ENCODE results near the gene IL34.
"Not testable (repeated sequence)": the region's sequence is repeated elsewhere in the genome, so short reads cannot be mapped to it uniquely, and the experiment has no call there.

The IL34 gene

DNA sequence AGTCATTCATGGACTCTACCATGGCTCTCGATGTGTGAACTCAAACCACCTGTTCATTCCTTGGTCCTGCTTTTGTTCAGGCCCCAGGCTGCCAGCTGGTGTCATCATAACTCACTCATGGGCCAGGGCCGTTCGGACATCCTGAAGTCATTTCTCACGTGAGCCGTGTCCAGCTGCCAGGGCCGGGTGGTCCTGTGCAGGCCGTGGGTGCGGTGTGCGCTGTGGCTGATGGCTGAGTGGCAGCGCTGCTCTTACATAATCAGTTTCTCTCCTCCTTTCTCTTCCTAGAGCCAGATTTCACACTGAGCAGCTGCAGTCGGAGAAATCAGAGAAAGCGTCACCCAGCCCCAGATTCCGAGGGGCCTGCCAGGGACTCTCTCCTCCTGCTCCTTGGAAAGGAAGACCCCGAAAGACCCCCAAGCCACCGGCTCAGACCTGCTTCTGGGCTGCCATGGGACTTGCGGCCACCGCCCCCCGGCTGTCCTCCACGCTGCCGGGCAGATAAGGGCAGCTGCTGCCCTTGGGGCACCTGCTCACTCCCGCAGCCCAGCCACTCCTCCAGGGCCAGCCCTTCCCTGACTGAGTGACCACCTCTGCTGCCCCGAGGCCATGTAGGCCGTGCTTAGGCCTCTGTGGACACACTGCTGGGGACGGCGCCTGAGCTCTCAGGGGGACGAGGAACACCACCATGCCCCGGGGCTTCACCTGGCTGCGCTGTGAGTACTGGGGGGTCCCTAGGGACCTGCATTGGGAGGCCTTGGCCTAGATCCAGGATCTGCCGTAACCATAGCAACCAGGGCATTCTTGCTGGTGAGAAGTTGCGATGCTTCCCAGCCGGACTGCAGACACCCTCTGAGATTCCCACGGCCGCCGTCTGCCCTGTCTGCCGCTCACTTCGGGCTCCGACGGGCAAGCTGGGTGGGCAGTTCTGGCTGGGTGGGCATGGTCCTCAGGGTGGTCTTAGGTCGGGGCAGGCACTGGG lies at the start of gene IL34:
TSS of gene IL34 (plus strand) at position 300 of the 982 bp plus-strand sequence. CDS start at position 689, 389 bp downstream.
- no peak for DNase-seq

DNA sequence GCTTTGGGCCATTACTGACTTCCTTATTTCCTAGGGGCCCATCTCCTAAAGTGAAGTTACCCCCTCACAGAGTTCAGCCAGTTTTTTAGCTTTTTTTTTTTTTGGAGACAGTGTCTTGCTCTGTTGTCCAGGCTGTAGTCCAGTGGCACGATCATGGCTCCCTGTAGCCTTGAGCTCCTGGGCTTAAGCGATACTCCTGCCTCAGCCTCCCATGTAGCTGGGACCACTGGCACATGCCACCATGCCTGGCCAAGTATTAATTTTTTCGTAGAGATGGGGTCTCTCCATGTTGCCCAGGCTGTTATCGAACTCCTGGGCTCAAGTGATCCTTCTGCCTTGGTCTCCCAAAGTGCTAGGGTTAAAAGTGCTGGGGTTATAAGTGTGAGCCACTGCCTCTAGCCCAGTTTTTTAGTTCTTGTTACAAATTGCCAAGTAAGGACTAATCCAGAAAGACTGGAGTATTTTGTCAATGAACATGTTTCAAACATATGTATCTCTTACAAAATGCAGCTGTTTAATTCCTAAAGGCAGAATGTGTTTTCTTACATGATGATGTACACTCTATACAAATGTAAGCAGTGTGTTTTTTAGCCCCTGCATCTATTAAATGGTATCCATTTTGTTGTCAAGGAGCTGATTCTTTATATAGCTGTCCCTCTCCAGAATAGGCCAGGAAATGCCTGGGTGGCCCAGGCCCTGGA lies 49.1 kb upstream of the IL34 start:
- no peak for DNase-seq

GRCh38 chr16:70598937-70599503 lies 47.3 kb upstream of the IL34 start:
- no peak for DNase-seq

DNA sequence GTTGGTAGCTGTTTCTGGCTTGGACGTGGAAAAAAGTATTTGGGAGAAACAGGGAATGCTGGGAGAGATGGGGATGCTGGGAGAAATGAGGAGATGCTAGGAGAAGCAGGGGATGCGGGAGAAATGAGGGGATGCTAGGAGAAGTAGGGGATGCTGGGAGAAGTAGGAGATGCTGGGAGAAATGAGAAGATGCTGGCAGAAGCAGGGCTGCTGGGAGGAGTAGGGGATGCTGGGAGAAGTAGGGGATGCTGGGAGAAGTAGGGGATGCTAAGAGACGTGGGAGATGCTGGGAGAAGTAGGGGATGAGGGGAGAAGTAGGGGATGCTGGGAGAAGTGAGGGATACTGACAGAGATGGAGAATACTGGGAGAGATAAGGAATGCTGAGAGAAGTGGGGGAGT lies 45.6 kb upstream of the IL34 start:
- DNase-seq: no peak

GRCh38 chr16:70601576-70602575 lies 44.5 kb upstream of the IL34 start:
- no peak for DNase-seq

DNA sequence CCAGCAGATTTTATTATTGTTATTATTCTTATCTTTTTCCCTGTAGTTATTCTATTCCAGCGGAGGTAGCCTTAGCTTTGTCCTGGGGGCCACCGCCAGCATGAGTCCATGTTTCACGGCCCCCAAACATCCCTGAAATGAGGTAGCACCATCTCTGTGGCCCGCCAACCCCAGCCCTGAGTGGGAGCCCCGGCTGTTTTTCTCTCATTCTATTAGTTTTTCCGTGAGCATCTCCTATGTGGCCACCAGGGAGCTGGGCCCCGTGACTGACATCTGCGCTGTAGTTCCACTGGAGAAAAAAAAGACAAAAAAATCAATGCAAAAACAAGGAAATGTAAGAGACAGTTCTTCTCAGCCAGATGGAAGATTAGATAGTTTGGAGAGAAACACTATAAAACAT lies 43.5 kb upstream of the IL34 start:
- DNase-seq: no peak

GRCh38 chr16:70604407-70605282 lies 41.7 kb upstream of the IL34 start:
- DNase-seq: no peak

DNA sequence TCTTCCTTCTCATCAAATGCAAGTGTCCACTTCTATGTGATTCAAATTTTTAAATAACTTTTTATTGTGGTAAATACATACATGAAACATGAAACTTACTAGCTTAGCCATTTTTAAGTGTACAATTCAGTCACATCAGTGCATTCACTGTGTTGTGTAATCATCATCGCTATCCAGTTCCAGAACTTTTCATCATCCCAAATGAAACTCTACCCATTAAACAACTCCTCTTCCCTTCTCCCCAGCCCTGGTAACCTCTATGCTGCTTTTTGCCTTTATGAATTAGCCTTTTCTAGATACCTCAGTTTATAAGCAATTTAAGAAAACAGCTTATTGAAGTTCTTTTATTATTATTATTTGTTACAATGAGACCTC lies 41.1 kb upstream of the IL34 start:
- DNase-seq: no peak

DNA sequence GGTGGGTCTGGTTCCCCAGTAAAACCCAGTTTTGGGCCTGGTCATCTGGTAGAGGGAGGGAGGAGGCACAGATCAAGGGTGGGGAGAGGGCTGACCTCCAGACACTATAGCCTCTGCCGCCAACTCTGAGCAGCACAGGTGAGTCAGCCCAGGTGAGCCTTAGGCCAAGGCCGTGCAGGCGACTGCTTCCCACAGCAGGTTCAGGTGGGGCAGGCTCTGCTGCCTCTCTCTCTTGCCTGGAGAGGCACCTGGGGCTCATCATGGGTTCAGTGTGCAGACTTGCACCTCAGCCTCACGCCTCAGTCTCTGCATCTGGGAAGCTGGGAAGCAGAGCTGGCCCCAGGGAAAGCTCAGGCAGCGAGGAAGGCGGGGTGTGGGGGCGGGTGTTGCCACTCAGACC lies 37.8 kb upstream of the IL34 start:
- no peak for DNase-seq

DNA sequence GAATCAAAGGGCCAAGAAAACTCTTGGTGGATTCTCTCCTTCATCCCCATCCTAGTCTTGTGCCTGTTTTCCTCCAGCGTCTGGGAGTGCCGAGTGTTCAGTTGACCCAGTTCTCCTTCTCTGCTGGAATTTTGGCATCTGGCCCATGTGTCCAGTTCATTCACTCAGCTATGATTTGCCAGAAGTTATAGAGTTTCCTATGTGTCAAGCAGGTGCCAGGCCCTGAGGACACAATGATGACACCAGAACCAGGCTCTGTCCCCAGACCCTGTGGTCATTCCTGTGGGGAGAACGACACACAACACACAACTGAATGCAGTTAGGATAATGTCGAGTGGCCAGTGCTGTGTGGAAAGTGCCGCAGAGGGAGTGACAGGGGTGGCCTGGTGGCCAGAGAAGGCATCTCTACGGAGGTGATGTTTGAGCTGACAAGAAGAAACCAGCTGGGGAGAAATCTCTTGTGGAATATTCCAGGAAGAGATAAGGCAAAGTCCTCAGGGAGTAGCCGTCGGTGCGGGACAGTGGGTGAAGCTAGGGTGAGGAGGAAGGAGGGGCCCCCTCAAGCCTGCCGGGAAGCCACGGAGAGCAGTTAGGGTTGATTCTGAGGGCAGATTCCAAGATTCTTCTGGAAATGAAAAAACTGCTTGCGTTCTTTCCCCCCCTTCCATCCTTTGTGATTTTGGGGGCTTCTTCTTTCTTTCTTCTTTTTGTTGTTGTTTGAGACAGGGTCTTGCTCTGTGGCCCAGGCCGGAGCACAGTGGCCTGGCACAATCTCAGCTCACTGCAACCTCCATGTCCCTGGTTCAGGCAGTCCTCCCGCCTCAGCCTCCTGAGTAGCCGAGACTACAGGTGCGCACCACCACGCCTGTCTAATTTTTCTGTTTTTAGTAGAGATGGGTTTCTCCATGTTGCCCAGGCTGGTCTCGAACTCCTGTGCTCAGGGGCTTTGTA lies 35.8 kb upstream of the IL34 start:
- no peak for DNase-seq

DNA sequence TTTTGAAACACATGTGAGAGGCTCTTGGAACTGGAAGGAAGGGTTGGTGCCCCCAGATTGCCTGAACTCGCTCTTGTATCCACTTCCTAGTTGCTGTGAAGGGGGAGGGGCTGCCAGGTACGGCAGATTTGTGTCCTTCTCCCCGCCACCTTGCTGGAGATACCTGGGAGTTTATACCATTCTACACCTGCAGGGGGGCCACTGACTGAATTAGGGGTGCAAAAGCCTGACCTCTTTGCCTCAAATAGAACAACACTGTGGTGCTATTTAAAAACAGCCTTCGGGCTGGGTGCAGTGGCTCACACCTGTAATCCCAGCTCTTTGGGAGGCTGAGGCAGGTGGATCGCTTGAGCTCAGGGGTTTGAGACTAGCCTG lies 35.1 kb upstream of the IL34 start:
- no peak for DNase-seq

- DNase-seq: no peak
These were observed 34.5 kb upstream of the IL34 start for GRCh38 chr16:70611785-70612303.

DNA sequence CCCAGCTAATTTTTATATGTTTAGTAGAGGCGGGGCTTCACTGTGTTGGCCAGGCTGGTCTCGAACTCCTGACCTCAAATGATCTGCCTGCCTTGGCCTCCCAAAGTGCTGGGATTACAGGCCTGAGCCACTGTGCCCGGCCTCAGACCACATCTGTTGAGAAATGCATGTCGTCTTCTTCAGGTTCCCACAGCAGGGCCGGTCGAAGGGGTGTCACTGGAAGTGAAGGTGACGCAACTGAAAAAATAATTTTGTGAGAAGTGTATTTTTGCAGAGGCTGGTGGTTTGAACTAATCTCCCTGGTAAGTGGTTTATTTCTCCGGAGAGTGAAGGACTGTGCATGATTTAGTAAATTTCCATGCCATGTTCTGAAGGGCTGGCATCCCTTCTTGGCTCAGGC lies 33.4 kb upstream of the IL34 start:
- no peak for DNase-seq

GRCh38 chr16:70614208-70614951 lies 32.0 kb upstream of the IL34 start:
- DNase-seq: no peak

GRCh38 chr16:70615945-70616344 lies 30.4 kb upstream of the IL34 start:
- DNase-seq: no peak

GRCh38 chr16:70621864-70622263 lies 24.5 kb upstream of the IL34 start:
- not testable (repeated sequence) for DNase-seq

DNA sequence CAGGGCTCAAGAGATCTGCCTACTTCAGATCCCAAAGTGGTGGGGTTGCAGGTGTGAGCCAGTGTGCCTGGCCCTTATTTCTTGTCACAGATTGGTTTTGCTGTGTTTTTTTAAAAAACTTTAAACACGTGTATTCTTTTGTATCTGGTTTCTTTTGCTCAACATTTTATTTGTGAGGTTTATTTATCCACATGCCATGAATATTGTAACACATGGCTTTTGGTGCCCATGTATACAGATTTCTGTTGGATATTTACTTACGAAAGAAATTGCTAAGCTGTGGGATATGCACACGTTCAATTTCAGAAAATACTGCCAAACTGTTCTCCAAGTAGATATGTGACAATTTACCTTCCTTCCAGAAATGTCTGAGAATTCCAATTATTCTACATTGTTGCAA lies 18.7 kb upstream of the IL34 start:
- no peak for DNase-seq

DNA sequence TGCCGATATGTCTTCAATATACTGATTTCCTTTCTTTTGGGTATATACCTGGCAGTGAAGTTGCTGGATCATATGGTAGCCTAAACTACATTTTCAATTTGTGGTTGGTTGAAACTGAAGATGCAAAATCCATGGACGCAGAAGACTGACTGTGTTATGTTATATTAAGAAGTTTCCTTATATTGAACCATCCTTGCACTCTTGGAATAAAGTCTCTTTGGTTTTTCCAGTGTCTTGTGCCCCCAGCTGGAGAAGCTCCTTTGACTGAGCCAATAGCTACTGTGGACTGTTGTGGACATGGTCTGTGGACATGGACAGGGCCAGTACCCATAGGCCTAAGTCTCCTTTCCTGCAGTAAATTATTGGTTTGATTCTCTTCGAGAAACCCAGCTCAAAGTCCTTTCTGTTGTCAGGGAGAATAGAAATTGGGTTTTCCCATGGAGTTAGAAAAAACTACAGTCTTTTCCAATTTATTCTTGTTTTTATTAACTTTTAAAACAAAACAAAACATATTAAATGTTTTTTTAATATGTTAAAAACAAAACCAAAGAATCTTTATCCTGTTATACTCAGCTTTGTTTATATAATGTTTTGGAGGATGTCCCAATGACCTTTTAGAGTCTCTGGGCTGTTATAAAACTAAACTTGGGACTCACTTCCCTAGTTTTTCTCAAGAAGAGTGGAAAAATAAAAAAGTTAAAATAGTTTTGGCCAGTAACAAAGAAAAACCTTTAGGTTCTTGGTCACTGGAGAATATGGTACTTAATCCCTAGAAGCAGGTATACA lies 15.2 kb upstream of the IL34 start:
- no peak for DNase-seq

Measured in NCI-H2081 treated with DMSO at 0.1 percent for 48 hours (cell line).